DND-41 (cell line): ENCODE measurements around the gene NXPE1.

ENCODE experiments used
- ATAC-seq: fragments of 200-7000 bp; cut with Tn5 transposase; 3 replicates; pipeline ENCODE4 v1.9.1; 2021; ENCODE audit warnings: low read depth; ENCODE audit not compliant: insufficient read depth
- DNase-seq: peaks from one replicate; pipeline ENCODE4 v3.0.0-alpha.2; 2020
- H2AFZ ChIP-seq: 2 replicates; pipeline ENCODE4 v1.6.0; 2012; ENCODE audit warnings: low read depth, low read length
- H3K27ac ChIP-seq: 2 replicates; pipeline ENCODE4 v1.5.1; 2012; ENCODE audit warnings: low read length, inconsistent platforms
- H3K27me3 ChIP-seq: fragments of 200-600 bp; sonication (generic); 2 replicates; pipeline ENCODE4 v1.6.0; 2012; ENCODE audit warnings: low read length, mild to moderate bottlenecking, inconsistent platforms; ENCODE audit not compliant: insufficient read depth, poor library complexity
- H3K36me3 ChIP-seq: 2 replicates; pipeline ENCODE4 v1.5.1; 2012; ENCODE audit warnings: low read length, inconsistent platforms; ENCODE audit not compliant: insufficient read depth
- H3K4me1 ChIP-seq: 2 replicates; pipeline ENCODE4 v1.5.1; 2012; ENCODE audit warnings: mild to moderate bottlenecking, low read length; ENCODE audit not compliant: insufficient read depth
- H3K4me2 ChIP-seq: 2 replicates; pipeline ENCODE4 v1.6.0; 2012; ENCODE audit warnings: mild to moderate bottlenecking, moderate library complexity, low read length, inconsistent platforms; ENCODE audit not compliant: insufficient read depth
- H3K4me3 ChIP-seq, 2 experiments: fragments of 200-600 bp in 1 of 2; shearing (Covaris generic) in 1 of 2; 2 replicates each; pipeline ENCODE4 v1.5.1; 2012 to 2016; ENCODE audit warnings: inconsistent platforms in 2 of 2, low read length in 2 of 2, mild to moderate bottlenecking in 2 of 2, low read depth in 1 of 2, moderate library complexity in 1 of 2
- H3K79me2 ChIP-seq: 2 replicates; pipeline ENCODE4 v1.6.0; 2012; ENCODE audit warnings: low read length, inconsistent platforms; ENCODE audit not compliant: insufficient read depth
- H3K9ac ChIP-seq: 2 replicates; pipeline ENCODE4 v1.6.0; 2012; ENCODE audit warnings: low read depth, mild to moderate bottlenecking, inconsistent platforms, low read length, moderate library complexity
- H3K9me3 ChIP-seq: 2 replicates; pipeline ENCODE4 v1.5.1; 2012; ENCODE audit warnings: low read length, moderate library complexity, mild to moderate bottlenecking, inconsistent platforms; ENCODE audit not compliant: insufficient read depth, severe bottlenecking
- H4K20me1 ChIP-seq: 2 replicates; pipeline ENCODE4 v1.6.0; 2012; ENCODE audit warnings: low read length; ENCODE audit not compliant: insufficient read depth
- CTCF ChIP-seq: IDR thresholded peaks from 2 replicates; pipeline ENCODE4 v1.5.1; 2012; ENCODE audit warnings: borderline replicate concordance, low read length, moderate library complexity, mild to moderate bottlenecking; ENCODE audit not compliant: poor library complexity, severe bottlenecking; ENCODE audit errors: extremely low read depth
- EZH2 ChIP-seq: IDR thresholded peaks from 3 replicates; pipeline ENCODE4 v1.6.1; 2012; ENCODE audit warnings: borderline replicate concordance, low read depth, mild to moderate bottlenecking, moderate library complexity, low read length, inconsistent platforms; ENCODE audit not compliant: severe bottlenecking

Gene NXPE1

GRCh38 chr11:114501901-114502300, 57.8 kb downstream of the NXPE1 start:
- Histone ChIP-seq H3K9me3 (no peaks in the 10 kb centered on the region), H2AFZ (no peak overlapping the region), H3K27me3 (no peaks in the 10 kb centered on the region), H3K79me2 (no peaks in the 10 kb centered on the region), H3K36me3 (no peaks in the 10 kb centered on the region), H3K4me1 (no peaks in the 10 kb centered on the region), H3K27ac (no peak overlapping the region), H4K20me1 (no peaks in the 10 kb centered on the region), H3K9ac (no peak overlapping the region), H3K4me3 (no peak overlapping the region), H3K4me2 (no peak overlapping the region)
- ATAC-seq (no peak), DNase-seq (no peak)
- TF ChIP-seq CTCF (no peak), EZH2 (no peak)

- Histone ChIP-seq H3K4me1 (no peaks in the 10 kb centered on the region), H4K20me1 (no peaks in the 10 kb centered on the region), H3K9ac (no peak overlapping the region), H3K36me3 (no peaks in the 10 kb centered on the region), H3K4me2 (no peak overlapping the region), H3K27ac (no peak overlapping the region), H3K79me2 (no peaks in the 10 kb centered on the region), H3K9me3 (peaks cover 2% of the 10 kb centered on the region), H3K4me3 (no peak overlapping the region), H2AFZ (no peak overlapping the region), H3K27me3 (no peaks in the 10 kb centered on the region)
- TF ChIP-seq EZH2, result no peak
- TF ChIP-seq CTCF, result no peak
- DNase-seq (no peak), ATAC-seq (no peak)
These were observed 59.9 kb downstream of the NXPE1 start for GRCh38 chr11:114499756-114500155.

- Histone ChIP-seq H3K27ac (no peak overlapping the region), H4K20me1 (no peaks in the 10 kb centered on the region), H3K36me3 (no peaks in the 10 kb centered on the region), H3K4me2 (no peak overlapping the region), H3K4me1 (no peaks in the 10 kb centered on the region), H3K9me3 (peaks cover 2% of the 10 kb centered on the region), H3K9ac (no peak overlapping the region), H2AFZ (no peak overlapping the region), H3K79me2 (no peaks in the 10 kb centered on the region), H3K4me3 (no peak overlapping the region), H3K27me3 (no peaks in the 10 kb centered on the region)
- TF ChIP-seq CTCF, result no peak
- no peak for TF ChIP-seq EZH2
- no peak for DNase-seq
- ATAC-seq, result no peak
These were observed 62.8 kb downstream of the NXPE1 start for GRCh38 chr11:114496915-114497314.

- Histone ChIP-seq H3K4me2 (no peak overlapping the region), H3K4me1 (no peaks in the 10 kb centered on the region), H3K27me3 (no peaks in the 10 kb centered on the region), H3K27ac (no peak overlapping the region), H3K9ac (no peak overlapping the region), H4K20me1 (no peaks in the 10 kb centered on the region), H2AFZ (no peak overlapping the region), H3K36me3 (no peaks in the 10 kb centered on the region), H3K4me3 (no peak overlapping the region), H3K9me3 (no peaks in the 10 kb centered on the region), H3K79me2 (no peaks in the 10 kb centered on the region)
- ATAC-seq (no peak), DNase-seq (no peak)
- TF ChIP-seq EZH2, result no peak
These were observed 75.8 kb downstream of the NXPE1 start for GRCh38 chr11:114483929-114484328.
